Ishikawa (cell line): ENCODE measurements around the gene MTUS2.

Source experiments
- CEBPB ChIP-seq: IDR thresholded peaks from 2 replicates; pipeline ENCODE4 v1.6.1; 2012
- CREB1 ChIP-seq: IDR thresholded peaks from 2 replicates; pipeline ENCODE4 v1.6.1; 2012; ENCODE audit warnings: low read depth
- EGR1 ChIP-seq: IDR thresholded peaks from 2 replicates; pipeline ENCODE4 v1.6.1; 2012
- EP300 ChIP-seq: IDR thresholded peaks from 2 replicates; pipeline ENCODE4 v1.6.1; 2012; ENCODE audit warnings: borderline replicate concordance
- FOXM1 ChIP-seq: IDR thresholded peaks from 2 replicates; pipeline ENCODE4 v1.6.1; 2012; ENCODE audit warnings: low read depth, borderline replicate concordance
- MAX ChIP-seq: IDR thresholded peaks from 2 replicates; pipeline ENCODE4 v1.6.1; 2012
- NFIC ChIP-seq: IDR thresholded peaks from 2 replicates; pipeline ENCODE4 v1.6.1; 2012
- RAD21 ChIP-seq: IDR thresholded peaks from 2 replicates; pipeline ENCODE4 v1.6.1; 2012; ENCODE audit warnings: low read depth
- TAF1 ChIP-seq: IDR thresholded peaks from 2 replicates; pipeline ENCODE4 v1.6.1; 2012; ENCODE audit warnings: low read depth, mild to moderate bottlenecking
- TCF12 ChIP-seq: IDR thresholded peaks from 2 replicates; pipeline ENCODE4 v1.6.1; 2012; ENCODE audit warnings: low read depth
- TEAD4 ChIP-seq: IDR thresholded peaks from 2 replicates; pipeline ENCODE4 v1.6.1; 2012
- YY1 ChIP-seq: IDR thresholded peaks from 2 replicates; pipeline ENCODE4 v1.6.1; 2012; ENCODE audit warnings: low read depth
- ZBTB7A ChIP-seq: IDR thresholded peaks from 2 replicates; pipeline ENCODE4 v1.6.1; 2012; ENCODE audit warnings: low read depth
- TF ChIP-seq, protein P1 (sequence below): IDR thresholded peaks from 2 replicates; pipeline ENCODE4 v1.6.1; 2012
- TF ChIP-seq, protein P2 (sequence below): IDR thresholded peaks from 2 replicates; pipeline ENCODE4 v1.6.1; 2012; ENCODE audit warnings: low read depth, mild to moderate bottlenecking

The MTUS2 gene

GRCh38 chr13:29527511-29527910, 707.4 kb downstream of the MTUS2 start:
- TF ChIP-seq ZBTB7A (no peak), FOXM1 (no peak), TAF1 (no peak), RAD21 (no peak)
- TF ChIP-seq, protein P1, sequence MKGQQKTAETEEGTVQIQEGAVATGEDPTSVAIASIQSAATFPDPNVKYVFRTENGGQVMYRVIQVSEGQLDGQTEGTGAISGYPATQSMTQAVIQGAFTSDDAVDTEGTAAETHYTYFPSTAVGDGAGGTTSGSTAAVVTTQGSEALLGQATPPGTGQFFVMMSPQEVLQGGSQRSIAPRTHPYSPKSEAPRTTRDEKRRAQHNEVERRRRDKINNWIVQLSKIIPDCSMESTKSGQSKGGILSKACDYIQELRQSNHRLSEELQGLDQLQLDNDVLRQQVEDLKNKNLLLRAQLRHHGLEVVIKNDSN, result no peak

DNA sequence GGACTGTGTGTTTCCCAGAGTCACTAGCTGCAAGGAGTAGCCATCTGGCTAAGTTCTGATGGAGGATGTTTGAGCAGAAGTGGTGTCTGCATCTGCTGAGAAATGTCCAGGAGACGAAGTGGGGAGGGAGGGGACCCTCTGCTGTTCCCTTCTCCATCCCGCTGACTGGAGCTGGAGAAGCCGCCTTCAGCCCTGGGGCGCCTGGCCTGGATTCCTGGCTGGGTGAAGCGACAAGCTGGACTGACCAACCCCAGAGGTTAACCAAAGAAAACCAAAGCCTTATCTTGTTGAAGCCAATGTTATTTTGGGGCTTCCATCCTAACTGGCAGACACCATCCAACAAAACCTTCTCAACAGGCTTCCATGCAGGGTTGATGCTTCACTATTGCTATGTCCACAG, 707.8 kb downstream of the MTUS2 start:
- TF ChIP-seq TCF12 (no peak), ZBTB7A (no peak), FOXM1 (no peak), MAX (no peak), YY1 (no peak), EGR1 (no peak), CEBPB (no peak), EP300 (no peak), TAF1 (no peak), CREB1 (no peak), TEAD4 (no peak), RAD21 (no peak), NFIC (no peak)
- TF ChIP-seq, protein P2, sequence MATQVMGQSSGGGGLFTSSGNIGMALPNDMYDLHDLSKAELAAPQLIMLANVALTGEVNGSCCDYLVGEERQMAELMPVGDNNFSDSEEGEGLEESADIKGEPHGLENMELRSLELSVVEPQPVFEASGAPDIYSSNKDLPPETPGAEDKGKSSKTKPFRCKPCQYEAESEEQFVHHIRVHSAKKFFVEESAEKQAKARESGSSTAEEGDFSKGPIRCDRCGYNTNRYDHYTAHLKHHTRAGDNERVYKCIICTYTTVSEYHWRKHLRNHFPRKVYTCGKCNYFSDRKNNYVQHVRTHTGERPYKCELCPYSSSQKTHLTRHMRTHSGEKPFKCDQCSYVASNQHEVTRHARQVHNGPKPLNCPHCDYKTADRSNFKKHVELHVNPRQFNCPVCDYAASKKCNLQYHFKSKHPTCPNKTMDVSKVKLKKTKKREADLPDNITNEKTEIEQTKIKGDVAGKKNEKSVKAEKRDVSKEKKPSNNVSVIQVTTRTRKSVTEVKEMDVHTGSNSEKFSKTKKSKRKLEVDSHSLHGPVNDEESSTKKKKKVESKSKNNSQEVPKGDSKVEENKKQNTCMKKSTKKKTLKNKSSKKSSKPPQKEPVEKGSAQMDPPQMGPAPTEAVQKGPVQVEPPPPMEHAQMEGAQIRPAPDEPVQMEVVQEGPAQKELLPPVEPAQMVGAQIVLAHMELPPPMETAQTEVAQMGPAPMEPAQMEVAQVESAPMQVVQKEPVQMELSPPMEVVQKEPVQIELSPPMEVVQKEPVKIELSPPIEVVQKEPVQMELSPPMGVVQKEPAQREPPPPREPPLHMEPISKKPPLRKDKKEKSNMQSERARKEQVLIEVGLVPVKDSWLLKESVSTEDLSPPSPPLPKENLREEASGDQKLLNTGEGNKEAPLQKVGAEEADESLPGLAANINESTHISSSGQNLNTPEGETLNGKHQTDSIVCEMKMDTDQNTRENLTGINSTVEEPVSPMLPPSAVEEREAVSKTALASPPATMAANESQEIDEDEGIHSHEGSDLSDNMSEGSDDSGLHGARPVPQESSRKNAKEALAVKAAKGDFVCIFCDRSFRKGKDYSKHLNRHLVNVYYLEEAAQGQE, result no peak
- TF ChIP-seq, protein P1, result no peak

- no peak for TF ChIP-seq ZBTB7A
- no peak for TF ChIP-seq YY1
- no peak for TF ChIP-seq CREB1
- TF ChIP-seq, protein P1, result no peak
- no peak for TF ChIP-seq TCF12
- TF ChIP-seq TAF1, result no peak
- no peak for TF ChIP-seq EGR1
- no peak for TF ChIP-seq FOXM1
- TF ChIP-seq MAX, result no peak
- no peak for TF ChIP-seq RAD21
- no peak for TF ChIP-seq CEBPB
Measured at GRCh38 chr13:29529754-29530153, 709.6 kb downstream of the MTUS2 start.

- TF ChIP-seq EP300 (no peak), TCF12 (no peak), EGR1 (no peak), NFIC (no peak), CEBPB (no peak), YY1 (no peak), MAX (no peak), TAF1 (no peak), FOXM1 (no peak), TEAD4 (no peak), CREB1 (no peak)
- TF ChIP-seq, protein P1, result no peak
- TF ChIP-seq, protein P2, result no peak
Measured at GRCh38 chr13:29530901-29531300, 710.8 kb downstream of the MTUS2 start.

DNA sequence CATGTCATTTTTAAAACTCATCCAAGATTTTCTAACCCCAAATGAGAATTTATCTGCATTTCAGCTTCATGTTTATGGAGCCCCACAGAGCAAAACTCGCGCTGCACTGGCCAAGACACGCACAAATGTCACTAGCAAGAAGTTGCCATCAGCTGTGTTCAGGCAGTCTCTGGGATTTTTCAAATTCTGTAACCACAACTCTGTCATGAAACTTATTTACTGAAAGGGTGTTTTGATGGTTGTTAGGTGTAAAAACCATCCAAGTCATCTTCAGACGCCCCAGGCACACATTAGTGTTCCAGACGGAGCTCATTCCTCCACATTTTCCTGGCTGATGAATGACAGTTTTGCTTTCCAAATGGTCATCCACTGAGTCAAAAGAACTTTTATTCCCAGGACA, 712.0 kb downstream of the MTUS2 start:
- TF ChIP-seq EGR1 (no peak), TEAD4 (no peak), TCF12 (no peak), EP300 (no peak), TAF1 (no peak), ZBTB7A (no peak), YY1 (no peak), FOXM1 (no peak), NFIC (no peak), CEBPB (no peak), RAD21 (no peak), CREB1 (no peak)
- TF ChIP-seq, protein P2, result no peak
- TF ChIP-seq, protein P1, result no peak
